Inflammatory macrophage treated with lipopolysaccharide for 4 hours (primary cell): ENCODE data around the gene TMEM69.
"Not testable (repeated sequence)": the region's sequence is repeated elsewhere in the genome, so short reads cannot be mapped to it uniquely, and the experiment has no call there.

ENCODE experiments used
- DNase-seq: peaks from one replicate; pipeline ENCODE4 v3.0.0-alpha.2; 2020

The TMEM69 gene, protein sequence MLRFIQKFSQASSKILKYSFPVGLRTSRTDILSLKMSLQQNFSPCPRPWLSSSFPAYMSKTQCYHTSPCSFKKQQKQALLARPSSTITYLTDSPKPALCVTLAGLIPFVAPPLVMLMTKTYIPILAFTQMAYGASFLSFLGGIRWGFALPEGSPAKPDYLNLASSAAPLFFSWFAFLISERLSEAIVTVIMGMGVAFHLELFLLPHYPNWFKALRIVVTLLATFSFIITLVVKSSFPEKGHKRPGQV

DNA sequence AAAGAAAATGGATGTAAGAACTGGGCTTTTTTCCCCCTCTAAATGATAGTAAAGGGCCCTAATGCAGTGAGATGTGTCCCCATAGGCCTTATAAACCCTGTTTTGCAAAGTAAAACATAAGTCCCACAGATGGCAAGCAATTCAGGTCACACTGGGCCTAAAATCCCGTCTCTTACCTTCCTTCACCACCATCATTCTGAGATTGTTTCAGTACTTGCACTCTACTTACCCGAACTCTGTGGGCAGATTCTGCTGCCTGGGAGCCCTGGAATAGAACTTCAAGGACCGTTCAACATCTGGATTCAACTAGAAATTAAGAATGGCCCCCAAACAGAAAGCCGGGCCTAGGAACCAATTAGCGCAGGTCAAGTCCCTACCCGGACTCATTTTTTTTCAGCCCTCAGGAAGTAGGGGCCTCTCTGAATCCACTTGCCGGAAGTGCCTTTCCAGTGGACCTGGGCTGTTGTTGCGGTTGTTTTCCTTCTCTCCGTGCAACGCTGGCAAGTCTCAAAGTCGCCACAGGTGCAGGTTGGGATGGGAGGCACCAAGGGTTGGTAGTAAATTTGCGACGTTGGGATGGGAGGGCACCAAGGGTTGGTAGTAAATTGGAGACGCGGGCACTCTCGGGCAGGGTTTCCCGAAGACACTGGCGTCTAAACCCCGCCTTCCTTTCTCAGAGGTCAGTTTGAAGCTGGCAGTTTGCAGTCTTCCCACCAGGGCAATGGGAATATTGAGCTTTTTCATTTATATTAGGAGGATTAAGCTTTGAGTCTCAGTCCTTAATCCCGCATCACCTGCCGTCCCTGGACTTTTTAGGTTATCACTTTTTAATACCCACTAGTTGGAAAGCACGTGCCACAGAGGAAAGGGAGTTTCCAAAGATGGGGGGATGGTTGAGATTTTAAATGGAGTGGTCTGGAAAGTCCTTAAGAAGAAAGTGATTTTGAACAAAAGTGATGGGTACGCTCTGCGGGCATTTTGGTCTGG, at the start of gene TMEM69:
Gene TMEM69, plus strand, starts transcription at position 428 of the 987 bp plus-strand sequence. CDS start 2,888 bp downstream, outside the sequence.
- peak; percentile 84 for DNase-seq

DNA sequence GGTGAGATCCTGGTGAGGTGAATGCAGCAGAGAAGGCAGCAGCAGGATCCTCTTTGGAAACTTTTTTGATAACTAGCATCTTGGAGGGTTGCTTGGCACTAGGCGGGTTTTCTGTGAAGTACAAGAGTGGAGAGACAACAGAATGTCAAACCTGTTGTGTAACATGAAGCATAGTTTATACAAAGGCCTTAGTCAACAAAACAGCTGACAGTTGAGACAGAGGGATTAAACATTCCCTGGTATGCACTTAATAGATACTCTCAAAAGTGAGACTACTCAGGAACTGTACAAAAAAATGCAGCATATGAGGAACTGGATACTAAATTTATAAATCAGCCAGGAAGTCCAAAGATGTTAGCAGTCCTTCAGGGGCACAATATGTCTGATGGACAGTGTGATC, 47.7 kb upstream of the TMEM69 start:
- DNase-seq: no peak

DNA sequence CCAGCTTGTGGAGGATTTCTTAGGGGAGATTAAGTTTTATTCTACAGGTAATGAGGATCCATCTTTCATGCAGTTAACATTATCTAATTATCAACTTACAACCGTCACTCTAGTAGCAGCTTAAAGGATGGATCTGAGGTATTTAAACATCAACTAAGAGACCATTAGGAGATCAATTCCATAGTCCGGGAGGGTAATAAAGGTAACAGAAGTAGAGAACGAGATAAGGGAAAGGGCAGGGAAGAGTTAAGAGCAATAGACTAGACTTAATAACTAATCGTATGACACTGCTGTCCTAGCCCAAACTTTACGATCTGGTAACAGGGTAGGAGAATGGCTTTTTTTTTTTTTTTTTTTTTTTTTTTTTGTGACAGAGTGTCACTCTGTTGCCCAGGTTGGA, 44.7 kb upstream of the TMEM69 start:
- DNase-seq: no peak

DNA sequence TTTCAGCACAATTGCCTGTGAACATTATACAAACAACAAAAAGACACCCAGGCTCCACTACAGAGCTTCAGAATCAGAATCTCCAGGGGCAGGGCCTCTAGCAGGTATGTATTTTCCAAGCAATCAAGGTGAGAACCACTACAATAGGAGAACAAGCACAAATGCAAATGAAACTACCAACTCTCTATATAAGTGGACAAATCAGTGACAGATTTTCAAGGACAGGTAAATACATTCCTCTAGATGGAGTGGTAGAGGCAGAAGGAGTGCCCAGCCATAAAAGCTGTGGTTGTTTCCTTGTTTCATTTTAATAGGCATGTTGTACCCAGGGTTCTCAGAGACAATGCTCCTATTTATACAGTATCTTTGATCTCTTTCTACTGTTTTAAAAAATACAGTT, 44.0 kb upstream of the TMEM69 start:
- no peak for DNase-seq

DNA sequence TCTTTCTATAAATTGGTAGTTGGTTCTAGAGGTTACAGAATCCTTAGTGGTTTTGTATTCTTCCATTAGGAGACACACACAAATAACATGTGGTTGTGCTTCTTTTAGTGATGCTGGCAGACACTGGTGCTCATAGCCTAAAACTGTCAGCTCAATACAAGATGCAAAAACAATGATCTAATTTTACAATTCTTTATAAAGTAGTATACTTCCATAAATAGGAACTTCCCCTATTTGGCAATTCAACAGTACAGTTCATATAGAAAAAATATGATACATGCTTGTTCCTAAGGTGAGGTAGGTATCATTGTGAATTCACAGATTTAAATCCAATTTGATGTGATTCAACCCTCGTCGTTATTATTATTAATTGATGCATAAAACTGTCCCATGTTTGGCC, 43.3 kb upstream of the TMEM69 start:
- DNase-seq: peak; percentile 20

DNA sequence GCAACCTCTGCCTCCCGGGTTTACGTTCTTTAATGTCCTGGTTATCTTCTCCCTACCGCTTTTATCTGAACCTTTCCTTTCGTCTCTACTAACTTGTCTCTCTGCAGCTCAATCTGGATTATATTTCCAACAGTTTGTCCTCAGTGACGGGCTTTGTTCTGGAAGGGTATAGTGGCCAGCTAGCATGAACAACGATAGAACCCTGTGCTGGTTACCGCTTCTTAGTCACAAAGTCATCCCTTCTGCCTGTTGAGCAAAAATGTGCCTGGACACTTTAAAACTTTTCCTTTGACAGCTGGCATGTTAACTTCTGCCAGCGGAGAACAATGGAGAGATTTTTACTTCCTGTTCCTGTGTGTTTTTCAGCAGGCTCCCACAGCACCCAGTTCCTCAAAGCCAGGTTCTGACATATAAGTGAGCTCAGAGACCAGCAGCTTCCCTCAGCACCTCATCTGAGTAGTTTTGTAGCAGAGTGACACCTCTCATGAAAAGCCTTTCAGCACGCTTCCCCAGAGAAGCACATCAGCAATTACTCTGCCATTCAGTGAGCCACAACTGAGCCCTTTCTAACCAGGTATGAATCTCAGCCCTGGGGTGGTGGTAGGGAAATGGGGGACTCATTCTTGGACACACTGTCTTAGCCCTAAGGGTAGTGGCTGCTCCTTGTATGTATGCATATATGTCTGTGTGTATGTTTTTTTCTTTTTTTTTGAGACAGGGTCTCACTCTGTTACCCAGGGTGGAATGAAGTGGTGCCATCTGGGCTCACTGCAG, 40.5 kb upstream of the TMEM69 start:
- peak; percentile 79 for DNase-seq

DNA sequence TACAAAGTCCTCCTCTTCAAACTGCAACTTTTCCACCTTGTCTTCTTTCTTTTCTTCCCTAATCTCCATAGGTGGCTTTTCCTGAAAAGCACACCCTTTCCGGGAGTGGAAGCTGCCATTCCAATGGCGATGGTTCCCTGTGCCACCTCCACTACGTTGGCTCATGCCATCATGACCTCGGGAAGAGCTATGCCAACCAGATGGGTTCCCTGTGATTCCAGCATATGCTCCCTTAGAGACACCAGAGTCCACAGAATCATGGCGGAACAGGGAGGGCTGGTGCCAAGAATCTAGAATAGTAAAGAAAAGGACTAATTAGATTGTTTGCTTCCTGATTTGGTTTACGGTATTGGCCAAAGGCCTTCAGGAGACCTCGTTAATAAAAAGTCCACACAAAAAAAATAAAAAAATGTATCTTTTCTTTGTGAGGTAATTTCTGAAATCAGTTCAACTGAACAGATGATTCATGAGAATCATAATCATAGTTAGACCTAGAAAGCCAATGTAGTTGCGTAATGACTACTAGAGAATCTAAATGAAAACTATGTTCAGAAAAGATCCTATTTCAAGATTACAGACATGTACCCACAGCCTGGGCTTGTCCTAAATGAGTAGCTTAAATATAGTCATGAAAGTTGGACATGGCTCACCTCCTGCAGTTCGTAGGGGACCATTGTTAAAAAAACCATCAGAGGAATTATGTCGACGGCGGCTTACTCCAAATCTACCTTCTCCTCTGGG, 33.3 kb upstream of the TMEM69 start:
- DNase-seq: no peak

DNA sequence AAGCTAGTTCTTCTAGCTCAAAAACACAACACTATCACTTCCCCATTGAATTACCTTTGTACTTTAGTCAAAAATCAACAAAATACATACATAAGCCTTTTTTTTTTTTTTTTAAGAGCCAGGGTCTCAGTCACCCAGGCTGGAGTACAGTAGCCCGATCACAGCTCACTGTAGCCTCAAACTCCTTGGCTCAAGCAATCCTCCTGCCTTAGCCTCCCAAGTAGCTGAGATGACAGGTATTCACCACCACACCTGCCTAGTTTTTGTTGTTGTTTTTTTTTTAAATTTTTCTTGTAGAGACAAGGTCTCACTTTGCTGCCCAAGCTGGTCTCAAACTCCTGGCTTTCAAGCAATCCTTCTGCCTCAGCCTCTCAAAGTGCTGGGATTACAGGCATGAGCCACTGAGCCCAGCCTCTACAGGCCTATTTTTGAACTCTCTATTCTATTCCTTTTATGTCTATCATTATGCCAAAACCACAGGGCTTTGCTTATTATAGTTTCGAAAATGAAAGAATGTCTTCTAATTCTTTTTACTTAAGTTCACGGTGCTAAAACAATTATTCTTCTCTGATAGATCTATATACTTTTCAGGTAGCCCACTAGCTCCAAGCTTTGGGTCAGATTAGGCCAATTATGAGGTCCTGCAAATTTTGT, 31.3 kb upstream of the TMEM69 start:
- no peak for DNase-seq

DNA sequence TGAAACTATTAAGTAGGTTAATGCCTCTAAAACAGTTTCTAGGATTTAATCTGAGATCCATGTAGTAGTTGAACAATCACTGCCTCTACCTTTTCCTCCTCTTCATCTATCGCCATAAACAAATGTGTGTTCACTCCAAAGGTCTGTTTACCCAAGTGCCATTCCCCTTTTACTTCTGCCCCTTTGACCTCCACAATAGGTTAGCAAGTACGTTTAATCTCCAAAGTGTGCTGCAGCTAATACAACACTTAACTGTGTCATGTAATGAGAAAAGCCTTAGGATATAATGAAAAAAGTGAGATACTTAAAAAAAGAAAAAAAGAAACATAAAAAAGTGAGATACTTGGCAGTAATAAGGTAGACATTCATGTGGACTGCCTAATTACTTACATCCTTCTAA, 29.8 kb upstream of the TMEM69 start:
- no peak for DNase-seq

DNA sequence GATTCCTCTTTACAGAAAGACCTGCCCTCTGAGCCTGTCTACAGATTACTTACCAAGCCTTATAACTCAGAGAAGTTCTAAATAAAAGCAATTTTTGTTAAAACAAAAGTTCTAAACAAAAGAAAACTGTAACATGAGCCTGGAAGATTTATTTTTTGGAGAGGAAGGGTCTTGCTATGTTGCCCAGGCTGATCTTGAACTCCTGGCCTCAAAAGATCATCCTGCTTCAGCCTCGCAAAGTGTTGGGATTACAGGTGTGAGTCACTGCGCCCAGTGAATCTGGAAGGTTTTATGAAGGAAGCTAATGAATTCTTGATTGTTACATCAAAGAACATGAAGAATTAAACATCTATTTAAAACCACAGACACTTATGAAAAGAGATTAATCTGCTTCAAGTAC, 28.8 kb upstream of the TMEM69 start:
- no peak for DNase-seq

DNA sequence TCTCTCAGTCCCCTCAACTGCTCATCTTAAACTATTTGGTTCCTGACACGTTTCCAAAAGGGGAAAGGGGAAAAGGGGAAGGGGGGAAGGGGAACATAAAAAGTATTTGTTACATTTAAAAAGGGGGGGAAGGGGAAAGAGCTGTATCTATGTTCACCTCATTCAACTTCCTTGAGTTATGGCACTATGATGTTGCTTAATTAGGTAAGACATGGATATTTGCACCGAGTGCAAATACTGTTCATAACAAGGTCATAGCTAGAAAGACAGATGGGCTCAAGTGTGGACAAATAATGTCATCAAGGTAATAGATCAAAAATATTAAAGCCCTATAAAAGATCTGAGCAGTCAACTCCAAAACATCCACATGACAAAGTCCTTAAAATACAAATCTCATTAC, 27.6 kb upstream of the TMEM69 start:
- DNase-seq: no peak

DNA sequence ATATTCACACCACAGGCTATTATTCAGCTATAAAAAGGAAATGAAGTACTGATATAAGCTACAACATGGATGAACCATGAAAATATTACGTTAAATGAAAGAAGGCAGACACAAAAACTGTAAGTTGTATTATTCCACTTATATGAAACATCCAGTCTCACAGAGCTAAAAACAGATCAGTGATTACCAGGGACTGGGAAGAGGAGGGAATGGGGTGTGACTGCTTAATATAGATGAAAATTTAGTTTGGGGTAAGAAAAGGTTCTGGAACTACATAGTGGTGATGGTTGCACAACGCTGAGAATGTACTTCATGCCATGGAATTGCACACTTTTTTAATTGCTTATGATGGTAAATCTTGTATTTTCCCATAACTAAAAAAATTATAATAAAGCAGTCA, 21.1 kb upstream of the TMEM69 start:
- DNase-seq: no peak

DNA sequence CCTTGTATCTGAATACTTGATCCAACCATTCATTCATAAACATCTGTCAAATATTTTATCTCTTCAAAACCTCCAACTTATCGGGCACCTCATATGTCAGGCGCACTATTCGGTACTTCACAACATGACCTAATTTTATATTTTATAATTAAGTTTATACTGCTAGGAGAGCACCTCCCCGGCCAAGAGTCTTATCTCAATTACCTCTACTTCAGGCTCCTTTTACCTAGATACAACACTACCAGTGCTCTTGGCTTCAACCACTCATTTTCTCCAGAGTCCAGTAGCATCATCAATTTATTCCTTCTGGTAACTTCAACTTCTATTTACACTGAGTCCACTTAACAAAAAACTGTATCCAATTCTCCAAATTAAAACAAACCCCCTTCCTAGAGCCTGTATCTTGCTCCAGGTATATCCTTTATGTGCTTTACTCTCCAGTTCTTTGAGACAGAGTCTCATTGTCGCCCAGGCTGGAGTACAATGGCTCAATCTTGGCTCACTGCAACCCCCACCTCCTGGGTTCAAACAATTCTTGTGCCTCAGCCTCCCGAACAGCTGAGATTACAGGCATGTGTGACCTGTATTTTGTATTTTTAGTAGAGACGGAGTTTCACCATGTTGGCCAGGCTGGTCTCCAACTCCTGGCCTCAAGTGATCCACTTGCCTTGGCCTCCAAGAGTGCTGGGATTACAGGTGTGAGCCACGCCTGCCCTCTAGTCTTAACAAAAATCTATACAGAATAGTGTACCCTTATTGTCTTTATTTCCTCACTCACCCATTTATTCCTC, 20.5 kb upstream of the TMEM69 start:
- DNase-seq: no peak

DNA sequence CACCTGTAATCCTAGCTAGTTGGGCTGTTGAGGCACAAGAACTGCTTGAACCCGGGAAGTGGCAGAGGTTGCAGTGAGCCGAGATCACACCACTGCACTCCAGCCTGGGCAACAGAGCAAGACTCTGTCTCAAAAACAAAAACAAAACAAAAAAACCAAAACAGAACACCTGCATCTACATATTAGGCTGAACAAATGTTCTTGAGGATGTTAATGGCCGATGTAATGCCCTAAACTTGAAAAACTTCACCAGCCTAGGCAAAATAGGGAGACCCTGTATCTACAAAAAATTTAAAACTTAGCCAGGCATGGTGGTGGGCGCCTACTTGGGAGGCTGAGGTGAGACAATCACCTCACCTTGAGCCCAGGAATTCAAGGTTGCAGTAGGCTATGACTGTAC, 19.5 kb upstream of the TMEM69 start:
- no peak for DNase-seq

DNA sequence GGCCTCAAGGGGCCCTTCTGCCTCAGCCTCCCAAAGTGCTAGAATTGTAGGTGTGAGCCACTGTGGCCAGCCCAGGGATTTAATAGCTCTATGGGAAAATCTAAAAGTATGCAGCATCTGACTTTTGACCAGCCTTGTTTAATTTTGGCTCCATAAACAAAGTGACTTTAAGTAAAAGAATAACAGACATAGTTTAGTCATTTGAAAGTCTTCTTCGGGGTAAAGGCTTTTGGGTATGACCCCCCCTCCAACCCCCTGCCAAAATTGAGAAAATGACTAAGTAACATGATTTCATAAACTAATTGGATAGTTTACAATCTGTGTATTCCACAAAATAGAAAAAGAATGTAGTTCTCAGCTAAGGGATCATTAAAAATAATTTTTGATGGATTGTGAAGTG, 18.6 kb upstream of the TMEM69 start:
- DNase-seq: no peak

DNA sequence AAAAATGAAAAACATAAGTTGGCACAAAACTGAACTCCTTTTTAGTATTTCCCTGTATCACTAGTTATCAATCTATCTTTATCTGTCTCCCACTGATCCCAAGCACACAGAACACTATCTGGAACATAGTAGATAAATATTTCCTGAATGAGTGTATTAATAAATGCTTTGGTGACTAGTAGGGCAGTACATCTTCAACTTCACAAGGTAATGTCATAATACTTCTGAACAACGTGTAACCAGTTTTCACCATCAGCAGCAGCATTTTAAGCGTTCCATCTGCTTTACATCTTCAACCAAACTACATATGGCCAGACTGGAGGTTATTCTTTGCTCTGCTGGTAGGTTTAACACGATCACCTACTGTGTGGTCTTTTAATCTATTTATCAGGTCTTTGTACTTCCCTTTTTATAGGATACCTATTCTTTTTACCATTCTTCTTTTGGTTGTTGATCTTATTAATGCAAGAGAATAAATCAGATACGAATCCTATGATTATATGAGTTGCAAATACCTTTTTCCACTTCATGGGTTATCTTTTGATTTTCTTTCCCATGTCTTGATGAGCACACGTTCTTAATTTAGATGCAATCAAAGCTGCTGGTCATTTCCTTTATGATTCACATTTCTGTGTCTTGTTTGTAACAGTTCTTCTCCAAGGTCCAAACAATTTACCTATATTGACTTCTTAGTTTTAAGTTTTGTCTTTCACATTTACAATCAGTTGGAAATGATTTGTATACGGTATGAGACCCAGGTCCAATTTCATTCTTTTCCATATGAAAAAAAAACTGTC, 17.9 kb upstream of the TMEM69 start:
- DNase-seq: no peak

DNA sequence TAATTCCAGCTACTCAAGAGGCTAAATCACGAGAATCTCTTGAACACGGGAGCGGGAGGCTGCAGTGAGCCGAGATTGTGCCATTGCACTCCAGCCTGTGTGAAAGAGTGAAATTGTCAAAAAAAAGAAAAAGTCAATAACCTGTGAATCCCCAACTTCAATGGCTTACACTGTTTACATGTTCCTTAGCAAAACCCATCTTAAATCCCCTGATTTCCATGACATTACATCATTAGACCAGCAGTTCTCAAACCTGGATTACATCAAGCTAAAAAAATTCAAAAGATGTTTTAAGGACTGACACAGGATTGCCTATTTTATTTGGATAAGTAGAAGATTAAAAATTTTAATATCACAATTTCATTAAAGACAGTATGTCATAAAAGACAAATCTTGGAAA, 14.0 kb upstream of the TMEM69 start:
- DNase-seq: no peak

DNA sequence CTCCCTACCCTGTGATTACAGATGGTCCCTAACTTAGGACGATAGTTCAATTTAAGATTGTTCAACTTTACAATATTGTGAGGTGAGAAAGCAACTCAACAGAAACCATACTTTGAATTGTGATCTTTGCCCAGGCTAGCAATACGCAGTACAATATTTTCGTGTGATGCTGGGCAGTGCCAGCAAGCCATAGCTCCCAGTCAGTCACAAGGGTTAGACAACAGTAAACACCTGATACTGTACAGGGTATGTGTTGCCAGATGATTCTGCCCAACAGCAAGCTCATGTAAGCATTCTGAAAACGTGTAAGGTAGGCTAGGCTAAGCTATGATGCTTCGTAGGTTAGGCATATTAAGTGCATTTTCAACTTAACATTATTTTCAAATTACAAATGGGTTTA, 13.5 kb upstream of the TMEM69 start:
- no peak for DNase-seq

DNA sequence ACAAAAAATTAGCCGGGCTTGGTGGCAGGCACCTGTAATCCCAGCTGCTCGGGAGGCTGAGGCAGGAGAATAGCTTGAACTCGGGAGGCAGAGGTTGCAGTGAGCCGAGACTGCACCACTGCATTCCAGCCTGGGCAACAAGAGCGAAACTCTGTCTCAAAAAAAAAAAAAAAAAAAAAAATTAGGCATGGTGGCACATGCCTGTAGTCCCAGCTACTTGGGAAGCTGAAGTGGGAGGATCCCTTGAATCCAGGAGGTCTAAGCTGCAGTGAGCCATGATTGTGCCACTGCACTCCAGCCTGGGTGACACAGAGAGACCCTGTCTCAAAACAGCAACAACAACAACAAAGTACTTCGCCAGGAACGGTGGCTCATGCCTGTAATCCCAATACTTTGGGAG, 11.4 kb upstream of the TMEM69 start:
- not testable (repeated sequence) for DNase-seq

DNA sequence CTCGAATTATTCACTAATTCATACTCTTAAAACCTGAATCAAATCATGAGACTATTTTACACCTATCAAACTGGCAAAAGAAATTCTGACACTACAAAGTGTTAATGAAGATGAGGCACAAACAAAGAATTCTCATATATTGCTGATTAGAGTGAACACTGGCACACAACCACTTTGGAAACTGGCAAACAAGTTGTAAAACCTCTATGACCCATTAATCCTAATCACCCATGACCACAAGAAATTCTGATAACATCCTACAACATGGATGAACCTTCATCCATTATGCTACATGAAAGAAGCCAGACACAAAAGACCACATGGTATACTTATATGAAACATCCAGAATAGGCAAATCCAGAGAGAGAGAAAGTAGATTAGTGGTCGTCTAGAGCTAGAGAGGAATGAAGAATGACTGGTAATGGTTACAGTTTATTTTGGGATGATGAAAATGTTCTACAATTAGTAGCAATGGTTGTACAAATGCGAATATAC, 10.2 kb upstream of the TMEM69 start:
- DNase-seq: no peak
